GM12875 (cell line): Measurements from ENCODE around the gene STRA8.
A peak's percentile ranks its signal among the peaks of the same experiment; 100 is the strongest.

Experiments used
- H3K4me3 ChIP-seq: one replicate; pipeline ENCODE4 v1.5.1; 2011; ENCODE audit warnings: low read depth, low read length, control low read depth
- CTCF ChIP-seq: IDR thresholded peaks from 2 replicates; pipeline ENCODE4 v1.5.1; 2011; ENCODE audit warnings: low read depth, mild to moderate bottlenecking, control low read depth, inconsistent platforms, low read length, moderate library complexity, borderline replicate concordance; ENCODE audit not compliant: insufficient read depth

Gene STRA8

GRCh38 chr7:135204876-135205275 lies 28.8 kb upstream of the STRA8 start:
- no peak for TF ChIP-seq CTCF

DNA sequence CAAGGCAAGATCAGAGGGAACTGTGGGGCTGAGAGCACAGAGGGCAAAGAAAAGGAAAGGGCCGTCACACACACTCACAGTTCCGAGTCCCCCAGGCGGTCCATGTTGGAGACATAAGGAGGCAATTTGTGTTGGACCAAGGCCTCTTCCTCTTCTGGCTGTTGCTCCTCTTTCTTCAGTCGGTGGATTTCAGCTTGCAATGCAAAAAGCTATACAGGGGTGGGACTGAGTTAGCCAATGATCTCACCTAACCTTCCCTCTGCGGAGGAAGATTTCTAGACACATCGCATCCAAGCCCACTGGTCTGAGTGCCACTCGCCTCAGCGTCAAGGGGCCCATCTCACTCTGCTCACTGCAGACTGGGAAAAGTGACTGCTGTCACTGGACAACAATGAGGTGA lies 27.8 kb upstream of the STRA8 start:
- TF ChIP-seq CTCF = no peak
- no peak overlapping the region for H3K4me3 ChIP-seq

More at GRCh38 chr7:135204876-135205275, 28.8 kb upstream of the STRA8 start:
- no peak overlapping the region for H3K4me3 ChIP-seq

- H3K4me3 ChIP-seq = no peak overlapping the region
- no peak for TF ChIP-seq CTCF
These were observed 26.7 kb upstream of the STRA8 start for GRCh38 chr7:135206941-135207391.

GRCh38 chr7:135207406-135208101 lies 26.1 kb upstream of the STRA8 start:
- TF ChIP-seq CTCF = no peak
- no peak overlapping the region for H3K4me3 ChIP-seq

DNA sequence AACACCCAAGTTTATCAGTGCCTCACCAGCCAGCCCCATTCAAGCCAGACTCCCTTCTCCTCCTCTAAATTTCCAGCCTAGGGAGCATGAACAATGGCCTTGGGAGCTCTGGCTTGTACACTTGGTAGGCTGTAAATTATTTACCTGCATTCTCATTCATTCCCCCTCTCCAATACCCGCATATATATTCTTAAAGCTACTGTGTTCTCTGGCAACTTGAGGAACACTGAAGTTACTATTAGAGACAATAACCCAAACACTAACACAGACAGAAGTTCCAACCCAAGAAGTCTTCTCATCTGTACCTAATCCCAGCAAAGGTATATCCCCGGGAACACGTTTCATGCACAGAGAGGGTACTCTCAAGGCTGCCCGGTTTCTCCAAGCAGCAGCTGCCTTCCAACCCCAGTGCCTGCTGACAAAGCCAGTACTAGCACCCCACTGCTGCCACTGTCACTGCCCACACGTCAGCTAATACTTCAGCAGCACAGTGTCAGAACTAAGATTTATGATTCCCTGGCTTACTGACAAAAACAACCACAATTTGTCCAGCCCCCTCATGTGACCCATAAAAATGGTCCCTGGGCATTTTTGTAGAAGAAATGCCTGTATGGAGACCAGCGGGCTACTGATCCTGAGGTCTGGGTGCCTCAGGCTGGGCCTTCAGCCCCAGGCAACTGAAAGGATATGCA lies 25.4 kb upstream of the STRA8 start:
- no peak for TF ChIP-seq CTCF
- H3K4me3 ChIP-seq = no peak overlapping the region

DNA sequence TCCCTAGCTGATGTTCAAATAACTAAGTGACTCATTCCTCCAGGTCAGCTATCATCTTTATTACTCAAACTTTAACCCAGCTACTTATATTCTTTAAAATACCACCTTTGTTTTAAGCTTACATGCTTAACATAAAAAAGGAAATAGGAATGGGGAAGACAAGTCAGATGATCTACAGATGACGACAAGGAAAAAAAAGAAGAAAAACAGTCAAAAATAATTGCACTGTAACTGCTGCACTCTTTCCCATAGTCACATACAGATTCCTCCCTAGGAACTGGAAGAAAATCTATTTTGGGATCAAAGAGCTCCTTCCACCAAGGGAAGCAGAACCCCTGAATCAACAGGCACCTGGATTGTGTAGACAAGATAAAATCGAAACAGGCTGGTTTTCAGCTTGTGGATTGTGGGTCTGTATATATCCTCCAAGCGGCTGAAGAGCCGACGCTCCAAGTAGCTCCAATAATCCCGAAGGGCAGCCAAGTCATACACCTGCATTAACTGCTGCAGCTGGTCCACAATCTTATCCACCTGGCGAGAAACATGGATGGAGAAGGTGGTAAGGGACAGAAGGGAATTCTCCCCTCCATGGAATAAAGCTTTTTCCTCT lies 24.3 kb upstream of the STRA8 start:
- H3K4me3 ChIP-seq = no peak overlapping the region
- no peak for TF ChIP-seq CTCF

DNA sequence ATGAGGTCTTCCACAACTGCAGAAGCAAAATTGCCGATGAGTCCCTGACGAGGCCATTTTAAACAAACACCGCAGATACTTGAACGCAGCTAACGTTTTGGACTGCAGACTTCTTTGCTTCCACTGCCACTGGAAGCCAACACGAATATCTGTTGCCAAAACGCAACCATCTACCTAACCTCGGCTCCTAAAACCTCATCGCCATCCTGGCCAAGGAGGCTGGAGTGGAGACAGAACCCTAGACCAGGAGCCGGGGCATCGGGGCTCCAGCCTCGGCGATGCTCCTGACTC lies 22.8 kb upstream of the STRA8 start:
- TF ChIP-seq CTCF = no peak
- peak overlapping the region; percentile 93 for H3K4me3 ChIP-seq
